OCI-LY1 (cell line): ENCODE measurements around the gene DIP2B.

ENCODE experiments used
- H2AFZ ChIP-seq: fragments of 200-600 bp; sonication (generic), shearing (Covaris generic); 2 replicates; pipeline ENCODE4 v1.6.0; 2014; ENCODE audit warnings: antibody characterized with exemption, mild to moderate bottlenecking, low read length
- H3F3A ChIP-seq: fragments of 200-600 bp; sonication (generic), shearing (Covaris generic); 2 replicates; pipeline ENCODE4 v1.6.0; 2014; ENCODE audit warnings: mild to moderate bottlenecking, antibody characterized with exemption, low read length, moderate library complexity; ENCODE audit not compliant: insufficient read depth
- H3K27ac ChIP-seq: fragments of 200-600 bp; sonication (generic); 2 replicates; pipeline ENCODE4 v1.5.1; 2014; ENCODE audit warnings: low read length, mixed run types, mild to moderate bottlenecking, low read depth; ENCODE audit not compliant: poor library complexity, severe bottlenecking
- H3K27me3 ChIP-seq: fragments of 200-600 bp; sonication (generic); 2 replicates; pipeline ENCODE4 v1.6.0; 2014; ENCODE audit warnings: antibody characterized with exemption, mild to moderate bottlenecking, low read length, moderate library complexity; ENCODE audit not compliant: insufficient read depth
- H3K36me3 ChIP-seq: fragments of 200-600 bp; sonication (generic); 2 replicates; pipeline ENCODE4 v1.6.1; 2014; ENCODE audit warnings: mild to moderate bottlenecking, antibody characterized with exemption, low read length, moderate library complexity, mixed read lengths; ENCODE audit not compliant: insufficient read depth
- H3K4me1 ChIP-seq: fragments of 200-600 bp; sonication (generic); 2 replicates; pipeline ENCODE4 v1.5.1; 2014; ENCODE audit warnings: mild to moderate bottlenecking, low read length, moderate library complexity; ENCODE audit not compliant: insufficient read depth, severe bottlenecking
- H3K4me2 ChIP-seq: fragments of 200-600 bp; sonication (generic), shearing (Covaris generic); 2 replicates; pipeline ENCODE4 v1.6.1; 2014; ENCODE audit warnings: low read length
- H3K4me3 ChIP-seq: fragments of 200-600 bp; sonication (generic); 2 replicates; pipeline ENCODE4 v1.5.1; 2014; ENCODE audit warnings: low read length, low read depth, mild to moderate bottlenecking, mixed read lengths; ENCODE audit not compliant: poor library complexity, severe bottlenecking
- H3K79me2 ChIP-seq: fragments of 200-600 bp; shearing (Covaris generic); 2 replicates; pipeline ENCODE4 v1.6.1; 2016; ENCODE audit warnings: mixed run types, low read length, mixed read lengths; ENCODE audit not compliant: insufficient read depth
- H3K9ac ChIP-seq: fragments of 200-600 bp; sonication (generic), shearing (Covaris generic); 2 replicates; pipeline ENCODE4 v1.6.1; 2014; ENCODE audit warnings: mild to moderate bottlenecking, low read length, mixed read lengths
- H3K9me2 ChIP-seq: fragments of 200-600 bp; sonication (generic), shearing (Covaris generic); 2 replicates; pipeline ENCODE4 v1.6.1; 2014; ENCODE audit warnings: low read depth, mild to moderate bottlenecking, low read length, mixed read lengths
- H3K9me3 ChIP-seq: fragments of 200-600 bp; shearing (Covaris generic); 2 replicates; pipeline ENCODE4 v1.6.1; 2014; ENCODE audit warnings: low read length, mixed read lengths
- H4K20me1 ChIP-seq: fragments of 200-600 bp; sonication (generic), shearing (Covaris generic); 2 replicates; pipeline ENCODE4 v1.6.0; 2016; ENCODE audit warnings: mild to moderate bottlenecking, low read length; ENCODE audit not compliant: insufficient read depth
- CTCF ChIP-seq: fragments of 200-600 bp; sonication (generic), shearing (Covaris generic); IDR thresholded peaks from 2 replicates; pipeline ENCODE4 v1.5.1; 2017; ENCODE audit warnings: mild to moderate bottlenecking, antibody characterized with exemption, low read length, moderate library complexity, mixed read lengths
- EZH2 ChIP-seq: fragments of 200-600 bp; sonication (generic), shearing (Covaris generic); IDR thresholded peaks from 2 replicates; pipeline ENCODE4 v1.8.0; 2017; ENCODE audit warnings: borderline replicate concordance, mixed run types, mild to moderate bottlenecking, antibody characterized with exemption, low read length, moderate library complexity, mixed read lengths

DIP2B gene

DNA sequence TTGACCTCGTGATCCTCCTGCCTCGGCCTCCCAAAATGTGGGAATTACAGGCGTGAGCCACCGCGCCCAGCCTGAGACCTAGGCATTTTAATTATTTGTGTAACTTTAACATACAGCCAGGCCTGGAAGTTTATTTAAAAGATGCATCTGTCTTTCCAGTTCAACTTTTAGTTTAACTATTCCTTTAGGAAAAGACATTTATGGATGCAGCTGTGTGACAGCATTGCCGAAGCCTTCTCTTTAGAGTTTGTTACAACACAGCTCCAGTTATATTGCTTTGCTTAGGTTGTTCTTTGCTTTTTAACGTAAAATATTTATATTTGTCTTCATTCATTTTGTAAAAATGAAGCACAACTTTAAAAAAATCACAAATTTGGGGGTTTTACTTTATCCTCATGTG is 67.0 kb downstream of the DIP2B start:
- no peak overlapping the region for H3K27ac ChIP-seq
- no peak overlapping the region for H2AFZ ChIP-seq
- H3K9me2 ChIP-seq: no peaks in the 10 kb centered on the region
- TF ChIP-seq EZH2: no peak
- TF ChIP-seq CTCF: no peak
- no peaks in the 10 kb centered on the region for H3F3A ChIP-seq
- H3K36me3 ChIP-seq: no peaks in the 10 kb centered on the region
- H4K20me1 ChIP-seq: no peaks in the 10 kb centered on the region
- no peaks in the 10 kb centered on the region for H3K4me1 ChIP-seq
- no peak overlapping the region for H3K9ac ChIP-seq
- no peaks in the 10 kb centered on the region for H3K9me3 ChIP-seq
- H3K79me2 ChIP-seq: no peaks in the 10 kb centered on the region
- no peak overlapping the region for H3K4me3 ChIP-seq
- H3K27me3 ChIP-seq: no peaks in the 10 kb centered on the region
- H3K4me2 ChIP-seq: no peak overlapping the region

DNA sequence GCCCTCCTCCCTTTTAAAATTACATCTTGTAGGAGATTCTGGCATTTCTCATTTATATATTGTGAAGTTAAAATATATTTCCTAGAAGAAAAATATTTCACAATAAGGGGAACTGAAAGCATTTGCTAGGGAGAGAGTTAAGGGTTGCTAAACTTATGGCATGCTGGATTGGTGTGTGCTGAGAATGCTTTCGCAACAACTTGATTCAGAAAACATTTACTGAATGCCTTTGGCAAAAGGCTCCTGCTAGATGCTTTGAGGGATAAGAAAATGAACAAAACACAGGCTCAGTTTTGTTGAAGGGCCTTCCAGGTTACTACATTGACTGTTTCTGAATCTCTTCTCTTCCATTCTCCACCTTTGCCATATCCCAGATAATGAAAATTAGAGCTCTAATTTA is 67.5 kb downstream of the DIP2B start:
- Histone ChIP-seq H3K4me3 (no peak overlapping the region), H3K27me3 (no peaks in the 10 kb centered on the region), H2AFZ (no peak overlapping the region), H3K9me3 (no peaks in the 10 kb centered on the region), H3K79me2 (no peaks in the 10 kb centered on the region), H4K20me1 (no peaks in the 10 kb centered on the region), H3K9me2 (no peaks in the 10 kb centered on the region), H3K36me3 (no peaks in the 10 kb centered on the region), H3F3A (no peaks in the 10 kb centered on the region), H3K9ac (no peak overlapping the region), H3K4me2 (no peak overlapping the region), H3K4me1 (no peaks in the 10 kb centered on the region), H3K27ac (no peak overlapping the region)
- TF ChIP-seq CTCF (no peak), EZH2 (no peak)

DNA sequence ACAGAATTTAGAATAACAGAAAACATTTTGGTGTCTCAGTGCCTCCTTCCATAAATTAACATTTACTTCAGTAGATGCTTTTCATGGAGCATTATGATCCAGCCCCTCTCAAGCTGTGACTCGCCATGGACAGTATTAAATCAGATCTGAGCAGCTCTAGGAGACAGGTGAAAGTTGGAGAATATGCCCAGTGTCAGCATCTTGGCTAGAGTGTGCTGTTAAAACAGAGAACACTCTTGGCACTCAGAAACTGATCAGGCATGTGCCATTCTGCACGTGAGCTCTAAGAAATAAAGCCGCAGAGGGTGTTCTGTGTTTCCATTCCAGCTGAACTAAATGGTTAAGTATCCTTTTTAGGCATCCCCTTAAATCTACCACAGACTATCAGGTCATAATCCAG is 68.0 kb downstream of the DIP2B start:
- H3F3A ChIP-seq: no peaks in the 10 kb centered on the region
- H3K79me2 ChIP-seq: no peaks in the 10 kb centered on the region
- H3K27me3 ChIP-seq: no peaks in the 10 kb centered on the region
- H3K9ac ChIP-seq: no peak overlapping the region
- no peak overlapping the region for H3K4me3 ChIP-seq
- TF ChIP-seq EZH2: no peak
- no peak for TF ChIP-seq CTCF
- H4K20me1 ChIP-seq: no peaks in the 10 kb centered on the region
- H3K9me2 ChIP-seq: no peaks in the 10 kb centered on the region
- H2AFZ ChIP-seq: no peak overlapping the region
- no peak overlapping the region for H3K27ac ChIP-seq
- no peaks in the 10 kb centered on the region for H3K36me3 ChIP-seq
- H3K4me1 ChIP-seq: no peaks in the 10 kb centered on the region
- no peaks in the 10 kb centered on the region for H3K9me3 ChIP-seq
- H3K4me2 ChIP-seq: no peak overlapping the region
